IMR-90 (cell line): ENCODE data around the gene SLC44A4. TPM values are rescaled to one million over a fixed set of nuclear protein-coding genes. Genes with fewer than 3 reads are reported as not detected.

Source experiments
- ATAC-seq: fragments of 200-7000 bp; cut with Tn5 transposase; 2 replicates; pipeline ENCODE4 v1.9.1; 2020; ENCODE audit warnings: low read depth, mild to moderate bottlenecking, moderate library complexity
- BruUV-seq: library from RNA; stranded (reverse); fragments of 400-500 nt; replicated peaks from 2 replicates; lab custom pipeline; 2021; lab: Mats Ljungman, UMichigan
- CTCF ChIA-PET: fragments of 300-600 bp; formaldehyde crosslinking; extraction: SDS; loops from one replicate; lab custom pipeline; 2021; ENCODE audit warnings: antibody characterized with exemption; lab: Yijun Ruan, JAX
- POLR2A ChIA-PET: fragments of 300-600 bp; sonication (Branson Sonifier 250); formaldehyde crosslinking; loops from one replicate; lab custom pipeline; 2022; ENCODE audit warnings: antibody characterized with exemption; ENCODE audit not compliant: unreplicated experiment; lab: Charles Lee
- DNase-seq: peaks from one replicate; pipeline ENCODE4 v3.0.0; 2013
- H2AFZ ChIP-seq: replicated peaks from 2 replicates; pipeline ENCODE3; 2013; ENCODE audit warnings: low read length, mild to moderate bottlenecking; ENCODE audit not compliant: poor library complexity
- H2AK5ac ChIP-seq: 2 replicates; pipeline ENCODE4 v1.6.1; 2013; ENCODE audit warnings: low read depth, low read length, inconsistent platforms
- H2AK9ac ChIP-seq: replicated peaks from 2 replicates; pipeline ENCODE3; 2013; ENCODE audit warnings: mild to moderate bottlenecking, low read depth, low read length, moderate library complexity; ENCODE audit not compliant: poor library complexity
- H2BK120ac ChIP-seq: 2 replicates; pipeline ENCODE4 v1.6.1; 2013; ENCODE audit warnings: low read depth, low read length, inconsistent platforms
- H2BK15ac ChIP-seq: 3 replicates; pipeline ENCODE4 v1.6.1; 2013; ENCODE audit warnings: low read depth, low read length, inconsistent platforms
- H2BK20ac ChIP-seq: 2 replicates; pipeline ENCODE4 v1.6.1; 2013; ENCODE audit warnings: low read depth, mild to moderate bottlenecking, inconsistent platforms, low read length, moderate library complexity
- H2BK5ac ChIP-seq: 2 replicates; pipeline ENCODE4 v1.6.1; 2013; ENCODE audit warnings: mild to moderate bottlenecking, low read depth, low read length, inconsistent platforms; ENCODE audit not compliant: poor library complexity, severe bottlenecking
- H3K14ac ChIP-seq: replicated peaks from 2 replicates; pipeline ENCODE4 v1.6.1; 2013; ENCODE audit warnings: low read depth, low read length, inconsistent platforms
- H3K18ac ChIP-seq: 2 replicates; pipeline ENCODE4 v1.6.1; 2013; ENCODE audit warnings: low read depth, low read length, control low read depth
- H3K23ac ChIP-seq: 2 replicates; pipeline ENCODE4 v1.6.1; 2013; ENCODE audit warnings: low read depth, low read length, inconsistent platforms
- H3K27ac ChIP-seq: 2 replicates; pipeline ENCODE4 v1.5.1; 2013; ENCODE audit warnings: mild to moderate bottlenecking, control low read depth, low read length; ENCODE audit not compliant: insufficient read depth
- H3K27me3 ChIP-seq: 2 replicates; pipeline ENCODE4 v1.6.1; 2013; ENCODE audit warnings: low read length; ENCODE audit not compliant: control insufficient read depth, insufficient read depth
- H3K36me3 ChIP-seq: 2 replicates; pipeline ENCODE4 v1.6.1; 2013; ENCODE audit warnings: low read length, mixed read lengths; ENCODE audit not compliant: control insufficient read depth, insufficient read depth
- H3K4ac ChIP-seq: 2 replicates; pipeline ENCODE4 v1.6.1; 2013; ENCODE audit warnings: low read depth, low read length, inconsistent platforms
- H3K4me1 ChIP-seq: 2 replicates; pipeline ENCODE4 v1.6.1; 2013; ENCODE audit warnings: low read length, mixed read lengths; ENCODE audit not compliant: control insufficient read depth, insufficient read depth
- H3K4me2 ChIP-seq: 2 replicates; pipeline ENCODE4 v1.6.1; 2013; ENCODE audit warnings: low read depth, mild to moderate bottlenecking, control low read depth, low read length, moderate library complexity
- H3K4me3 ChIP-seq: 2 replicates; pipeline ENCODE4 v1.5.1; 2013; ENCODE audit warnings: low read depth, mild to moderate bottlenecking, control low read depth, low read length, moderate library complexity; ENCODE audit not compliant: insufficient read depth
- H3K56ac ChIP-seq: 2 replicates; pipeline ENCODE4 v1.6.1; 2013; ENCODE audit warnings: low read length, inconsistent platforms; ENCODE audit not compliant: insufficient read depth; ENCODE audit errors: extremely low read depth
- H3K79me1 ChIP-seq, 2 experiments: 2 replicates each; pipeline ENCODE4 v1.6.1; 2013; ENCODE audit warnings: low read length in 2 of 2, inconsistent platforms in 1 of 2, low read depth in 1 of 2
- H3K9ac ChIP-seq: 2 replicates; pipeline ENCODE4 v1.6.1; 2013; ENCODE audit warnings: low read depth, low read length, control low read depth
- H3K9me1 ChIP-seq: 2 replicates; pipeline ENCODE4 v1.6.1; 2013; ENCODE audit warnings: low read length, inconsistent platforms; ENCODE audit not compliant: insufficient read depth
- H3K9me3 ChIP-seq: 2 replicates; pipeline ENCODE4 v1.6.1; 2013; ENCODE audit warnings: low read length; ENCODE audit not compliant: control insufficient read depth, insufficient read depth
- H4K20me1 ChIP-seq: 2 replicates; pipeline ENCODE4 v1.6.1; 2013; ENCODE audit warnings: low read length, inconsistent platforms; ENCODE audit not compliant: insufficient read depth
- H4K5ac ChIP-seq: 2 replicates; pipeline ENCODE4 v1.6.1; 2013; ENCODE audit warnings: mild to moderate bottlenecking, low read depth, low read length, control low read depth
- H4K8ac ChIP-seq, 2 experiments: 2 replicates each; pipeline ENCODE4 v1.6.1; 2013; ENCODE audit warnings: low read depth in 2 of 2, low read length in 2 of 2, control low read depth in 1 of 2, inconsistent platforms in 1 of 2
- H4K91ac ChIP-seq: 2 replicates; pipeline ENCODE4 v1.6.1; 2013; ENCODE audit warnings: low read depth, low read length, inconsistent platforms; ENCODE audit not compliant: insufficient read depth
- MAFK ChIP-seq: IDR thresholded peaks from 2 replicates; pipeline ENCODE4 v1.6.1; 2012; ENCODE audit warnings: low read depth, low read length, improper control_type of control experiment
- SMC3 ChIP-seq: fragments of 150-350 bp; IDR thresholded peaks from 2 replicates; pipeline ENCODE4 v1.6.1; 2016; ENCODE audit warnings: low read depth, mild to moderate bottlenecking, antibody characterized with exemption, low read length, moderate library complexity
- WGBS, 2 experiments: methylation state at CpG; one replicate each; pipeline versions ENCODE4 v1.1.5 to v1.1.7; 2013; ENCODE audit warnings: missing lambda C conversion rate in 2 of 2; ENCODE audit not compliant: insufficient read length in 1 of 2; ENCODE audit errors: extremely low coverage in 2 of 2; 5-methylcytosine and 5-hydroxymethylcytosine counted together
- dilution Hi-C: fragments of 300-500 bp; cut with HindIII; formaldehyde crosslinking; loops from one replicate; pipeline ENCODE4 v1.14.3; 2018; ENCODE audit warnings: low sequenced_read_pairs; ENCODE audit not compliant: unreplicated experiment
- in situ Hi-C: fragments of 300-500 bp; cut with MboI; formaldehyde crosslinking; loops from 3 replicates; pipeline ENCODE4 v1.14.3; 2019; ENCODE audit warnings: low sequenced_read_pairs, inconsistent platforms, mixed read lengths
- intact Hi-C: fragments of 100-400 bp; cut with micrococcal nuclease; formaldehyde crosslinking; loops from 2 replicates; pipeline ENCODE4 v1.10.0; 2022
- polyA plus RNA-seq, 3 experiments: library from polyadenylated mRNA; depleted of rRNA; stranded (reverse); fragments of >200 nt; gene quantifications; 2 replicates each; pipeline ENCODE4 v1.2.3, GENCODE V29; 2012; ENCODE audit warnings: low replicate concordance in 1 of 3
- total RNA-seq: library from RNA; depleted of rRNA; stranded (reverse); fragments of >200 nt; gene quantifications from 2 replicates; pipeline ENCODE4 v1.2.3, GENCODE V29; 2012

Gene SLC44A4
- total and polyA plus RNA-seq, 2 of the 4 experiments (the other 2 are of a cell fraction) = 0.14 to 0.36 TPM

DNA sequence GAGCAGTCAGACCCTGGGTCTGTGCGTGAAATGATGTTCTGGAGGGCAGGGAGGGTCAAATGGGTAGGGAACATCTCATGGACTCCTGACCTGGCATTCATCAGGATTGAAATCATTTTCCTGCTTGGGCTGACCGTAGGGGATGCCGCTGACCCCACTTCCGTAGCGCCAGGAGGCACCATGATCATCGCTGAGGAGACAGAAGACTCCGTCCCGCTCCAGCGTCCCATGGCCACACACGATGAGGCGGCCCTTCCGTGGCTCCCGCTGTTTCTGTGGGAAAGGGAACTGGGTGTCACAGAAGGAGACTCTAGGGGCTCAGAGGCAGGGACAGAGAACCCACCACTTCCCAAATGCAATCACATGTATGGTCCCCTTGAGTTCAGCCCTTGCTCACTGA, 18.4 kb downstream of the SLC44A4 start:
- ChIA-PET CTCF (no interaction called here), POLR2A (no interaction called here)
- Histone ChIP-seq H3K4me1 (peaks cover 4% of the 10 kb centered on the region), H3K36me3 (peaks cover 23% of the 10 kb centered on the region), H3K27me3 (no peaks in the 10 kb centered on the region), H4K5ac (no peak overlapping the region), H2BK20ac (no peak overlapping the region), H3K9me1 (peaks cover 2% of the 10 kb centered on the region; the same call in 1 of the 2 replicates), H3K23ac (no peak overlapping the region), H3K4me2 (no peak overlapping the region), H3K14ac (no peak overlapping the region), H4K8ac (no peak overlapping the region), H4K20me1 (no peaks in the 10 kb centered on the region), H3K18ac (no peak overlapping the region), H3K4ac (no peak overlapping the region), H3K79me1 (peaks cover 7 to 20% of the 10 kb centered on the region in 2 experiments; a peak in 2 of 4 replicates), H3K9ac (no peak overlapping the region), H3K56ac (no peak overlapping the region), H2AK9ac (no peak overlapping the region), H2BK5ac (no peak overlapping the region), H2BK120ac (no peak overlapping the region), H3K9me3 (no peaks in the 10 kb centered on the region), H3K27ac (no peak overlapping the region), H2AFZ (no peak overlapping the region), H4K91ac (no peak overlapping the region), H2BK15ac (no peak overlapping the region), H3K4me3 (no peak overlapping the region), H2AK5ac (no peak overlapping the region)
- no TSS peak for BruUV-seq
- no peak for DNase-seq
- in situ Hi-C loops (no loop called here), dilution Hi-C loops (no loop called here), intact Hi-C loops (no loop called here)
- WGBS, 2 experiments = 100% methylated on average over 1 of the region's 13 CpGs; no CpG with 5 or more reads in 1 of the 2 experiments
- ATAC-seq = no peak
- TF ChIP-seq MAFK (no peak), SMC3 (no peak)
